COLO829 (cell line): ENCODE measurements around the gene HOXA13.

ENCODE experiments used
- DNase-seq: peaks from one replicate; pipeline ENCODE4 v3.0.0; 2012; ENCODE audit warnings: low spot score

Gene HOXA13

DNA sequence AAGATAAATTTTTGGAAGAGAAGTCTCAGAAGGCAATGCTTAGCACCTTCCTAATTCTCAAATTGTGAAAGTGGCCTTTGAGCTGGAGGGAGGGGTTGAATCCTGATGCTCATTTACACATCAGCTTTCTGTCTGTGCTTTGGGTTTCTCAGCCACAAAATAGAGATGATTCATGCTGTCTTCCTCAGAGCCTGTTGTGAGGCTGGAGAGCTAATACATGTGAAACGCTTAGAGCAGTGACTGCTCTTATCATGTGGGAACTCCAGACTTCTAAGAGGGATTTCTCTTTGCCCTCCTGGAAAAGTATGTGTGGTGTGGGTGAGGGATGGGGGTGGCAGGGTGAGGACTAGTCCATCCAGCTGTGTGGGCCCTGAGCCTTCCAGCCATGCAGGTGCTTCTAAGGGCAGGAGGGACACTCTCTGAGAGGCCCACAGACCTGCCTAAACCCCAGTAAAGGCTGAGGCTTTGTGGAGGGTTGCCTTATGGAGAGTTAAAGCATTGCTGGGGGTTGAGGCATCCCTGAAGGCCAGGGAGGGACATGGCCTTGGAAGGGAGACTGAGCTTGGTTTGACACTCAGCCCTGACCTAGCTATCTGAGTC lies 37.9 kb upstream of the HOXA13 start:
- DNase-seq: peak; percentile 36

DNA sequence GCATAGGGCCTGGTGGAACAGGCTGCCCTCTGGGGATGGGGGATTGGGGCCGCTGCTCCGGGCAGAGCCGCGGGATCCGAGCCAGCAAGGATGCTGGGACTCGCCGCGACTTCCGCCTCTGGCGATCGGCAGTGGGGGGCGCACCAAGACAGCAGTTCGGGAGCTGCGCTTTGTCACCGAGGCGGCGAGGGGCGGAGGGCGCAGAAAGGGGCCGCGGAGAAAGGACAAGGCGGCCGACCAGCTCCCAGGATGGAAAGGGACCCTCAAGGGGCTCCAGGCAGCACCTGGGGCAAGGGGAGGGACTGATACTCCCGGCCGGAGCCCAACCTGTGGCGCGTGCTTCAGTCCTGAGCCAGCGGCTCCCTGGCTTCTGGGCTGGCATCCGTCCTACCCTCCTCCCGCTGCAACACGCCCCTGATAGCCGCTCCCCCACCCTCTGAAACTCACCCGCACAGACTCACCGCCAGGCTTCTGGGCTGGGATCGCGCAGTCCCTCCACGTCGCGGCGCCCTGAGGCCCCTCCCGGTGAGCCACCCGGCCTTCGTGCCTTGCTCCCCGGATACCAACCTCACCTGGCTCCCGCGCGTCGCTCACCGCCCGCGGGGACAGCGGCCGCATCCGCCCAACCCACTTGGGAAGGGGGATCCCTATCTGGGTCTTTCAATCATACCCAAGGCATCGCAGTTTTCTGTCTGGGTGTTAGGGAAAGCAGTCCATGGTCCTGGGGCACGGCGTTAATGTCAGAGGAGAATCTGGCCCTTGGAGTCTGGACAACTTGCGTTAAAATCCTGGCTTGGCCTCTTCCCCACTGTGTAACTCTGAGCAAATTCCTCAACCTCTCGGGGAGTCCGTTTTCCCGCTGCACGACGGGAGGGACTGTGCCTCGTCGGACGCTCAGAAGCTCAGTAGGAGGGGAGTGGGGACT lies 35.8 kb upstream of the HOXA13 start:
- DNase-seq: peak; percentile 11

DNA sequence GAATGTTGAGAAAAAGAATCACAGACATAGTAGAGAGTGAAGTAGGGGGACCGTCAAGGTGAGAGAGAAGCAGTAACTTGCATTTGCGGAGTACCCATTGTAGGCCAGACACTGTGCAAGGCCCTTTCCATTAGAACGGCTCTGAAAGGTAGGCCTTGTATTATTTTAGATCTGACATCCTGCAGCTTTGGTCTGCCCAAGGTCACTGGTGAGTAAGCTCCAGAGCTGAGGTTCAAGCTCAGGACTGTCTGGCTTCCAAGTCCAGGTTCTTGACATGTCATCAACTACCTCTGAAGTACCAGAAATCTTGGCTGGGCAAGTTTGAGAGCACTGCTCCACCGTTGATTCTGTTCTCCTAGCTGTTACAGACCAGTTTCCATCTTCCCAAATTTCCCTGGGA lies 29.6 kb upstream of the HOXA13 start:
- no peak for DNase-seq

DNA sequence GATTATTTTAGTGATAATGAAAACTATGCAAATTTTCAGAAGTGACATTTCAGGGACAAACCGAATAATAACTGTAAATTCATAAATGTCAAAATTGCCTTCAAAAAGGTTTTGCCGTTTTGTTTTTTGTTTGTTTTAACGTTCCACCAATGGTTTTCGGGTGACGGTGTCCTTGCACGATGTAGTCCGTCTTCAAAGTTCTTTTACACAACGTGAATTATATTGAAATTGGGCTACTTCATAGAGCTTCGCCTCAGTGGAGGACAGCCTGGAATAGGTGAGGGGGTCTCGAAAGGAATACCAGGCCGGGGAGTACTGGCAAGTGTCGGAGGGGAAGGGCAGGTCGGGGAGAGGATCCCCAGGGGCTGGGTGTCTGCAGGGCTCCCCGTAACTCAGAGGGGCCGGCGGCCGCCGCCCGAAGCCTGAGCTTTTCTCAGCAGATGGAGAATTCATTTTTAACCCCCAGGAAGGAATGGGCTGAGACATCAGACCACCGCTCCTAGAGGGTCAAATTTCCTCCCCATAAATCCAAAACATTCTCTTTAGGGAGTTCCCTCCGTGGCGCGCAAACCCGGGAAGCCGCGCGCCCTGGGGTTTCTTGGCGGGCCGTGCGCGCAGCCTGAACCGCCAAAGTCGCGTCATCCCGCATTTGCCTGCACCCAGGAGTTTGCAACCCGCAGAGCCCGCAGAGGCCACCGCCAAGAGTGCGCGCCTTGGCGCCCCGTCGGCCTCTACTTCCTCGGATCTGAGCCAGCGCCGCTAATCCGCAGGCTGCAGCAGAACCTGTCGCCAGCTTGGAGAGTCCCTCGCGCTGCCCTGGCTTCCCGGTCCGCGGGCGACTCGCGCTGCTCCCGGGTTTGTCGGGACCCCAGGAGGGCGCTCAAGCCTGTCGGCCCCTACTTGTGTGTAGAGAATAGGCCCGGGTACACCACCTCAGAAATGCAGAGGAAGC lies 25.4 kb upstream of the HOXA13 start:
- no peak for DNase-seq

DNA sequence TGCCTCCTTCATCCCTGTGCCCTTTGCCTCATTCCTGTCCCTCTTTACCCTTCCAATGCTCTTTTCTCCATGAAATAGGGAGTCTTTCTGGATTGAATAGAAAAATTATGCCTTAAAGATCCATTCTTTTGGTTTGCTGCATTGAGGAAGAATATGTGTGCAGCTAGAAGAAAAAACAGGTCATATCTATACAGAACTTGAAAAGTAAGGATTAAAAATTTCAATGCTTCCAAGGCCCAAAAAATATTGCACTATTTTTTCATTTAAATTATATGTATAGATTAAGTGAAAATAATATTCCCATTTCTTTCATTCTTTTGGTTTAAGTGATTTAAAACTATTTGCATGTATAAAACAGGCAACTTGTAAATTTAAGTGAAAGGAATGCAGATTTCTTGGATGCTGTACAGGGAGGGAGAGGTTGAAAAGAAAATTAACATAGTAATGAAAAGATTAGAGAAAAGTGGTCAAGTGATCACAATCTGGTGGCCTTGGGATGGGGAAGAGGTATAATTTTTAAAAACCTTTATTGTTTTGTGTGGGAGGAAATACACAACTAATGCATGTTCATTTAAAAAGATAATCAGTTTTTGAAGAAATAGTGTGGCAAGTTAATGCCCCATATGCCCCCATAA lies 24.2 kb upstream of the HOXA13 start:
- DNase-seq: no peak

DNA sequence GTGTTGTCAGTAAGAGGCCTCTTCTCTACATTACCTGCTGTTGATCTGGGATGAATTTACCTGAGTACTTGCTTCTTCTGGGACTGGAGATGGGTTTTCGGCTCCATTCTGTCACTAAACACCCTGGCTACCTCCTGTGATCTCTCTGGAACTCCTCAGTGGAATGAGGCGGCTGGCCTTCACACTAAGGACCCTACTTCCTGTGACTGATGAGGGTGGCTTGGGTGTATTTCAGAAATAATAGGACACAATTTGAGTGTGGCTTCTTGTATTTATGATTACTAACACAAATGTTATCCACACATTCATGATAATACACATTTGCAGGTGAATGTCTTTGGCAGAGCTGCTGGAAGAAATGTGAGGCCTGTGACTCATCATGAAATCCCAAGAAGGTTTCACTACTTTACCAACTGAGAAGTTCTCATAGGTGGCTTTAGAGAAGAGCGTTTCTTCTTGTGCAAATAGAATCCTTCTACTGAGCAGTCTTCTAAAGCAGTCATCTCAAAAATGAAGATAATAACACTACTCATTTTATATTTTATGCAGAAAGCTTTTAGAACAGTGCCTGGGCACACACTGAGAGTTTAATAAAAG lies 21.4 kb upstream of the HOXA13 start:
- DNase-seq: no peak

DNA sequence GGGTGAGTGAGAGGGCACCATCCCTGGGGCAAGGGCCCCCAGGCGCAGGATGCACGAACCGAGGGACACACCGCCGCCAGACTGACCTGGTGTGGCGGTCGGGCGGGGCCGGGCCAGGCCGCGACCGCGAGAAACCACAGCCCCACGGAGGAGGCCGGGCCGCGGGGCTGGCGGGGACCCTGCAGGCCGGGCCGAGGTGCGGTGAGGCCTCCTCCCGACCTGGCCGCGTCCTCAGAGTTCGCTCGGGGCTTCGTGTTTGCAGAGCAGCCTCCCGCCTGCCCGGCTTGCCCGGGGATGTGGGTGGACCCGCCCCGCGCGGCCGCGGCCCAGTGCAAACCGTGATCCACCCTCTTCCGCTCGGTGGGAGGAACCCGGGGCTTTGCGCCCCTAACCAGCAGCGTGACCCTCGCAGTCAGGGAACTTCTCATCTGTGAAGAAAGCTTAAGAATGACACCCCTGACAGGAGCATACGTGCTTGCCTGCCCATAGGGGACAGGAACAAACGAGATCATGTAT lies 20.6 kb upstream of the HOXA13 start:
- DNase-seq: no peak

DNA sequence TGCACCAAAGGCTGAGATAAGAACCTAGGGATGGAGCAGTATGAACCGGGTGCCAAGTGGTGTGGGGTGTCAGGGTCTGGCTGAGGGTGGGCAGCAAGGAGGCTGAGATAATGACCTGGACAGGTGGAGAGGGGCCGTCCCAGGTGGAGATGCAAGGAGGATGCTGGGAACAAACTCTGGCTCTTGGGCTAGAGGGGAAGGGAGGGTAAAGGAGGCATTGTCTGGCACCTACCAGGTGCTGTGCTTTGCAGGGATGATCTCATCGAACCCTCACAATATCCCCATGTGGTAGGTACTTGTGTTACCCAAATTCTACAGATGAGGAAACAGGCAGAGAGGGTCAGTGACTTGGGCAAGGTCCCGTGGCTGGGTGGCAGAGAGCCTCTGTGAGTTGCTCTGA lies 19.9 kb upstream of the HOXA13 start:
- DNase-seq: no peak

DNA sequence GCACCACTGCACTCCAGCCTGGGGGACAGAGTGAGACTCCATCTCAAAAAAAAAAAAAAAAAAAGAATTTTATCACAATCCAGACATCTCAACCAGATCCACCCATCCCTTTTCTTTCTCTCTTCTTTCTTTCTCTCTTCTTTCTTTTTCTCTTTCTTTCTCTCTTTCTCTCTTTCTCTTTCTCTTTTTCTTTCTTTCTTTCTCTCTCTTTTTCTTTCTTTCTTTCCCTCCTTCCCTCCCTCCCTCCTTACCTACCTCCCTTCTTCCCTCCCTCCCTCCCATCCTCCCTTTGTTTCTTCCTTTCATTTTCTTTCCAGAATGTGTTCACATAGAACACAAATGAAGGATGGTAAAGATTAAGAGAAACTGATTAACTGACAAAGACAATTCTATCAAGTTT lies 18.1 kb upstream of the HOXA13 start:
- no peak for DNase-seq

DNA sequence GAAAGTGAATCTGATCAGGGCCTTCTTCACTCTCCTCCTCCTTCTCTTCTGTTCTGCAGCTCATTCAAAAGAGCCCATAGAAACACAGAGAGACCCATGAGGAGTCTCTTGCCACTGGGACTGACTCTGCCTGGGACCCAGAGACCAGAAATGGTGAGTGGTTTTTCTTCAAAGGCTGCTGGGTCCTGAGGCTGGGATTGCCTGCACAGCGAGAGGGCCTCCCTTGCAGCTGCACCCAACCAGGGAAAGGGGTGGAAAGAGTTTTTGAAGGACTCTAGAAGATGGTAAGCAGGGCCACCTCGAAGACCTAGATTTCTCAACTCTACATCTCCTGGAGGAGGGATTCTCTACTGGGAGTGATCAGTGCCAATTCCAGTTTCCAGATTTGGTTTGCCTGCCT lies 15.5 kb upstream of the HOXA13 start:
- DNase-seq: no peak

DNA sequence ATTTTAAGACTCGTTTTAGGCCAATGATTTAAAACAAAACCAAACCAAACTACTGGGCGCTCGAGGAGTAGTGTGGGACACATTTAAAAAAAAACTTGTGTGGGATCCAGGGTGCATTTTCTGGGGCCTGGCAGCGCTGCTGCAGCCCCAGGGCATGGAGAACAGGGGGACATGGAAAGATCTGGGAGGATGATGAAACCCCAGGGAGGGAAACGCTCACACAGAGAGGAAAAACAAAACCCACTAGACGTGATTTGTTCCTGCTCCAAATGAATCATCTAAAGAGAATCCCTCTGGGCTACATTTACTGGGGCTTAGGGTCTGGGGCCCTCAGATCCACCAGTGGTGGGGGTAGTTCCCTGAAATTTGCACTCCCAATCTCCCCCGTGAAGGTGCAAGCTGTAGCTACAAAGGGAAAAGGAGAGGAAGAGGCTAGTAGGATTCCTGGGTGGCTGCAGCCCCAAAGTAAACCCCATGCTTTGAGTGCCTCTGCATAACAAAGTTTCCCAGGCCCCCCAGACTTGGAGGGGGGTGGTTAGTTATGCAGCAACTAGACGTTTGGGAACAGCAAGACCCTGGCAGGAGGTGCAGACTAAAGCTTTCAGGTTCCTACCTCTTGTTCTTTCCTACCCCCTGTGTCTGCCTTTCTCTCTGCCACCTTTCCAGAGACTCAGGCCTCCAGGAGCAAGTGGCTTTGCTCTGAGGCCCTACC lies 14.5 kb upstream of the HOXA13 start:
- no peak for DNase-seq

DNA sequence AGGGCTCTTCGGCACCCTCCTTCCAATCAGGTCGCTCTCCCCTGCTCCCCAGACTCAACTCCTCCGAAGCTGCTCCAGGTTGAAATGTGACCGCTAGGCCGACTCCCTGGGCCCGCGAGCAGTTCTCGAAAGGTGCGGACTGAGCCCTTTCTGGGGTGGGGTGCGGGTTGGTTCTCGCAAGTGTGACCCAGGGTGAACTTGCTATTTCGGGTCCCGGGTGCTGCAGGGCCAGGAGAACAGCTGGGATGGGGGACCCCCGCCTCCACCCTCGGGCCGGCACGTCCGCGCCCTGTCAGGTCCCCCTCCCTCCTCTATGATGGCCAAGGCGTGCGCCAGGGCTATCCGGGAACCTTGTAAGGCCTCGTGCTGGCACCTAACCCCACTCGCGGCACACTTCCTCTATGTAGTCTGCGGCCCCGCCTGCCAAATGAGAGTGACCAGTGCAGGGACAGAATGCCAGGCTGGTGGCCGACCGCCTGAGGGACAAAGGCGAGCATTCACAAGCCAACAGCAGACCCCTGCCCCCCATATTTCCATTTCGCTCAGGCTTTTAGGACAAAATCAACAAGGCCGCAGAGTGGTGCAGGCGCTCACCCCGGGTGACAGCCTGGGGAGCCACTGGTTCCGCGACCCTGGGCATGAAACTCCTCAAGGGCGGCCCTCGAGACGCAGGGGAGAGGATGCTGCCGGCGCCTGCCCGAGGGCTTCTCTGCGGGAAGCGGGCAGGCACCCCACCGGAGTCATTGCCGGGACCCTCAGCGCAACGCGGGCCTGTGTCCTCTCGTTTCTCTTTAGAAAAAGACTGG lies 13.7 kb upstream of the HOXA13 start:
- no peak for DNase-seq

DNA sequence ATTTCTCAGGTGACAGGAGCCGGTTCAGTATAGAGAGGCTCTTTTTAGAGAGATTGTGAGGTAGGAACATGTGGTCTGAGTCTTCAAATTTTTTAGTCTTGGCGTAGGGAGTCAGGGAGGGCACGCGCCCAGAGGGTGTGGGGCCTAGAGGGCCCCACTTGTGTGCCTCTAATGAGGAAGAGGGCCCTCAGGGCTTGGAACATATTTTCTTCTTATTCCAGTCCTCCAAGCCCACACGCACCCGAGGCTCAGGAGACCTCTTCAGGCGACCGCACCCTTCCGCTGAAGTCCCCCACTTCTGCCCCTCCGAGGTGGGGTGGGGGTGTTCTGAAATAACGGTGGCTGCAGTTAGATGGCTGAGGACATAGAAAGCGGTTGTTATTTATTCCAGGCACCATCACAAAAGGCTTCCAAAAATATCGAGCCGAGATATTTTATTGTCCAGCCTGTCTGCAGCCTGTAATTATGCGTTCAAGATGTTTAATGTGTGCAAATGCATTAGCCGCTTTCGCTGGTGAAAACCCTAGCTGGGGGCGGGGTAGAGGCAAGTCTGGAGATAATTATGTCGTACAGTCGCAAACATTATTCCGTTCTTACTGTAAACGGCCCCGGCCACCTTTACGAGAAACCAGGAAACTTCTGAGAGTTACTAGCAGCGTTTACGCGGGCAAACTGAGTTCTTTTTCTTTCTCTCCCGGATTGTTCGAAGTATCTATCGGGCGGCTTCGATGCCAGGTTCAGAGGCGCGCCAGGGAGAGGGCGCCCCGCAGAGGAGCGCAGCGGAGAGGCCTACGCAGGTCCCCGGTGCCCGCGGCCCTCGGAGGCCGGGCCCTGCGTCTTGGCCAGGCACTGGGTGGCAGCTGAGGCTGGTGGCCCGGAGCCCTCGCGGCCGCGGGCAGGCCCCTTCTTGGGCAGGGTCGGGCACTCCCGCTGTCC lies 12.9 kb upstream of the HOXA13 start:
- DNase-seq: no peak

DNA sequence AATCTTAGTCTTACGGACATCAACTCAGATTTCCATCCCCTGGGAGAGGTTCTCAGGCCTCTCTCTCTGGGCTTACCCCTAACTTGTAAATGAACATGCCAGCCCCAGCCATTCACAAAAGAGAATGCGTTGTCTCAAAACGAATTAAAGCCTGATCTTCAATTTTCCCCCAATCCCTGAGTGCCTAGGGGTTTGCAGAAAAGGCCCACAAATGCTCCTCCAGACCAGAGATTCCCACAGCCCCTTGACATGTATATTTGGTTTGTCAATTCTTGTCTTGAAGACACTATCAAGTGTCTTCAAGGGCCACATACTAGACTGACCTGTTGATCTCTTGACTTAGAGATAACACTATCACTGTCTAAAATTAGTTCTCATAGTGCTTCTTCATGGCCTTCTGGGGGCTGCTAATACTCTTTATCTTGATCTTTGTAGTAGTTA lies 11.9 kb upstream of the HOXA13 start:
- no peak for DNase-seq

DNA sequence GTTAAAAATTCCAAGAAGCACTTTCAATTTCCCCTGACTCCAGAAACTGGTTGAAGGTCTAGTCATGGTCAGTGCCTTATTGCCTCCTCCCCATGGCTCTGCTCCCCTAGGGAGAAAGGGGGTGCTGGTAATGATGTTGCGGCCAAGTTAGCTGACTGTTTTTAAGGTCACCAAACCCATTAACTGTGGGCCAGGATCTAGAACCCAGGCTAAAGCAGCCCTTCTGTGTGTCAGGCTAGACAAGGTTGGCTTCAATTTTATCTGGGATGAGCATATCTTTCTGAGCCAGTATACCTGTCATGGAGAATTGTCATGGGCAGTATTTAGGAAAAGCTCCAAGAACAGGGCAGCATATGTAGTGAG lies 11.2 kb upstream of the HOXA13 start:
- no peak for DNase-seq

DNA sequence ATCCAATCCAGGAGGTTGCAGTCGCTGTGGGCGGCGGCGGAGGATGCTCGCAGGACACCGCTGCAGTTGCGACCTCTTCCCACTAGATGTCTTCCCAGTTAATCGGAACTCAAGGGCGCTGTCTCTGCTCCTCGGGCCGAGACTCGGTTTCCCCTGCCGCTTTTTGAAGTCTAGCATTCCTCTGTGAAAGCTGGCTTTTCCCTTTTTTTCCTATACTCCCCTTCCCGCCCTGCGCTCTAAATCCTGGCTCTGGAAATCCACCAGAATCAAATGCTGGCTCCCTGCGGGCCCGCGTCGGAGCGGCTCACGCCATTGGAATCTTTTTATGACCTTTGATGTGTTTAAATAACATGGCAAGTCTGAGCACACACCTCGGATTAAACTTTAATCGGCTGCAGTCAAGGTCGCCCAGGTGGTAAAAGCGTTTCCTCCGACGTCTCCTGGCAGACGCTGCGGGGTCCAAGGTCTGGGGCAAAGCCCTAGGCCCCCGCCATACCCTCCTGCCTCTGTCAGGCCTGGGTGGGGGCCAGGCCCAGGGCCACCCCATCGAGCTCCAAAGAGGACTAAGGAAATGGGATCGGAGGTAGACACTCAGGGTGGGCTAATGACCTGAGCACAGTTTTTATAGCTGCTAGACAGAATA lies 10.7 kb upstream of the HOXA13 start:
- peak; percentile 37 for DNase-seq

DNA sequence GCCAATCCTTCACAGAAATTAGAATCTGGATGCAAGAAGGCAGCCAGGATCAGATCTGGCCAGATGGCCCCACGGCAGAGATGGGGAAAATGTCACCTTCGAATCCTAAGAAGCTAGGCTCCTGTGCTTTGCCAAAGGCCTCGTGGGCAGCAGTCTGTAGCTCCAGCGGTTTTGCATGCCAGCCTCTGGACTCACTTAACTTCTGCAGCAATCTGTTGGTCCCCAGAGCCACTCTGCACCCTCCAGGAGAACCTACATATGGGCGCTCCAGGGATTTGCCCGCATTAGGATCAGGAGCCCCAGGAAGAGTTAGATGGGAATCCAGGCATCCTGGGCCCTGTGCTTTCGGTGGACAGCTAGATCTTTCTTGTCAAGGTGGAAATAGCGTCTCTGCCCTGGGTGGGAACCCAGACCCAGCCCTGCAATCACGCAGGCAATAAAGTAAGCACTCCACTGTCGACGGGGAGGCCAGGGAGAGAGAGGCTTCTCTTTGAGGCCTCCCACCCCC lies 10.1 kb upstream of the HOXA13 start:
- no peak for DNase-seq

DNA sequence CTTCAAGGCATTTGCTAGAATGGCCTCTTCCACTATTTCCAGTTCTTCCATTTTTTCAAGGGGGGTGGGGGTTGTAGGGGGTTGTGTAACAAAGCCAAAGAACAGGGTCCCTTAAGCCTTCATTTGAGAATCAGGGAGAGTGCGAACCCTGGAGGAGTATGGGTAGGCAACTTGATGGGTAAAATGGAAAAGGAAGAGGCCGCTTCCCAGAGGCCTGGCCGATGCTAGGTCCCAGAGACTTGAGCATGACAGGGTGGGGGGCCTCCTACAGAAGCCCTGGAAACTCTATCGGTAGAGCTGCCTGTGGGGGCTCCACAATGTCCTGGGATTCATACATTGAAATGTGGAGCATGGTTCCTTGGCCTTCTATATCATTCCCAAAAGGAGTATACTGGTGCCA lies 9.1 kb upstream of the HOXA13 start:
- no peak for DNase-seq
